Activated CD8-positive, alpha-beta memory T cell treated with anti-CD3 and anti-CD28 coated beads for 4 hours (primary cell): Measurements from ENCODE around the gene EVC.

Experiments
- DNase-seq, 2 donors: peaks; one replicate each; pipeline ENCODE4 v3.0.0-alpha.2; 2020; ENCODE audit warnings: low read depth in 2 of 2

EVC gene

DNA sequence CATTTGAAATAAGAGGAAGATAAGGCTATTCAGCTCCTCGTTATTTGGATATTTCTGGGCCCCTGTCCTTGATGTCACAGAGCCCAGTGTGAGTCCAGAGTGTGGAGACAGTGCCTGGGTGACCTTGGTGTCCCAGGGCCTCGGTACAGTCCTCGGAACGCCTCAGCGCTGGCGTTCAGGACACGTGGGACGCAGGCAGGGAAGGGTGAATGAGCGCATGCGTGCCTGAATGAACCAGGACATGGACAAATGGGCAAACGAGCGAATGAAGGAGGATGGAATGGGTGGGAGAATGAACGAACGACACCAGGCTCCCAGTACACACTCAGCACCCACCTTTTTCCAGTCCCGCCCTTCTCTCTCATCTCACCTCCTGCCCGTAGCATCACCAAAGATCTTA, 44.2 kb downstream of the EVC start:
- no peak for DNase-seq

DNA sequence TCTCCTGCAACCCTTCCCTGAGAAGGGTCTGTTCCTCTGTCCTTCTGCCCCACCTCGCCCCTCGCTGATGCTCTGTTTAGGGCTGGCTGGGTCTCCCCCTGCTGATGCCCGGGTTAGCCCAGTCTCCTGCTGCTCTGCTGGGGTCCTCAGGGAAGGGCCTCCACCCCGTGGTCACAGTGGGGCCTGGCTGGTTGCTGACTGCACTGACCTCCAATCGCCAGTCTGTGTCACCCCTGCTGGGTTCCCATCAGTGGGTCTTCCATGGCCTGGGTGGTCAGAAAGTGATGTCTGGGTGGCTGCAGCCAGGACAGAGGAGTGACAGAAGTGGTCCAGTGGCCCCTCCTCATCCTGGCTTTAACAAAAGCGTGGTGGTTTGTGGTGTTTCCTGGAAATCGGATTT, 44.7 kb downstream of the EVC start:
- no peak for DNase-seq

DNA sequence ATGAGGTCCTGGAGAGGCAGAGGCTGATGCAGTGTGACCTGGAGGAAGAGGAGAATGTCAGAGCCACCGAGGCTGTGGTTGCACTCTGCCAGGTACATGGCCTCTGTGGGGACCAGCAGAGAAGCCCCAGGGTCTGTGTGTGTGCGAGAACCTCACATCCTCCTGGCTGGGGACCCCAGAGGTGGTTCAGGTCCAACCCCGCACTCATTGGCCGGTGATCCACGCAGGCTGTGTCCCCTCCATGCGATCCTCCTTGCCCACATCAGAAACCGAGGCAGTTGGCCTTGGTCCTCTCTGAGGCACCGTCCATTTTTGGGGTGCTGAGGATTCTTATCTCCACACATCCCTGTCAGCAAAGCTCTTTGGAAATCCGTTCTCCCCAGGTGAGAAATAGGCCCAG, 45.3 kb downstream of the EVC start:
- no peak for DNase-seq

DNA sequence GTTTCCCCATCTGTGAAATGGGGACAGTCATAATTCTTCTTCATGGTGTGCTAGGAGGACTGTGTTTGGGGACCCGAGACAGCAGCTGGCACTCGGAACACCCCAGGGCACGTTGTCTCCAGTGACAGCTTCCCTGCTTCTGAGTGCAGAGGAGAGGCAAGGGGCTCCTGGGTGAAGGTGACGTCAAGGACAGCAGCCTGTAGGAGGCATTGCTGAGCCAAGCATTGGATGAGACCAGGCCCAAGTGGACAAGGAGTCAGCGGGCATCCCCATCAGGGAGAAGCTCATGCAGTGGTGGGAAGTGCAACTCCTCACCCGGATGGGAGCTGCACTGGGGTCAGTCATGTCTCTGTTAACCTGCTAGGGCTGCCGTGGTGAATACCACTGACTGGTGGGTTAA, 46.1 kb downstream of the EVC start:
- DNase-seq, result no peak

DNA sequence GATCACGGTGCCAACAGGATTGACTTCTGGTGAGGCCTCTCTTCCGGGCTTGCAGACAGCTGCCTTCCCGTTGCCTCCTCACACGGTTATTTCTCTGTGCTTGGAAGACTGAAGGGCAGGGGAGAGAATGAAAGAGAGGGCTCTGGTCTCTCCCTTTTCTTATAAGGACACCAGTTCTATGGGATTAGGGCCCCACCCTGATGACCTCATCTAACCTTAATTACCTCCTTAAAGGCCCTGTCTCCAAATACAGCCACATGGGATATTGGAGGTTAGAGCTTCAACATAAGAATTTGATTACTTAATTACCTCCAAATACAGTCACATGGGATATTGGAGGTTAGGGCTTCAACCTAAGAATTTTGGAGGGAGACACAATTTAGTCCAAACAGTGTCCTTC, 46.5 kb downstream of the EVC start:
- no peak for DNase-seq

DNA sequence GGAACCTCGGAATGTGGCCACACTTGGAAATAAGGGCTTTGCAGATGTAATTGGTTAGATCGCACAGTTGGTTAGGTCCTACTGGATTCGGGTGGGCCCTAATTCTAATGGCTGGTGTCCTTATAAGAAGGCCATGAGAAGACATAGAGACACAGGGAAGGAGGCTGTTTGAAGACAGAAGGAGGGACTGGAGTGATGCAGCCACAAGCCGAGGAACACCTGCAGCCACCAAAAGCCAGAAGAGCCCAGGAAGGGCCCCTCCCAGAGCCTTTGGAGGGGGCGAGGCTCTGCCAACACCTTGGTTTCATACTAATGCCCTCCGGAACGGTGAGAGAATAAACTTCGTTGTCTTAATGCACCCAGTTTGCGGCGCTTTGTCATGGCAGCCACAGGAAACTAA, 47.0 kb downstream of the EVC start:
- no peak for DNase-seq

DNA sequence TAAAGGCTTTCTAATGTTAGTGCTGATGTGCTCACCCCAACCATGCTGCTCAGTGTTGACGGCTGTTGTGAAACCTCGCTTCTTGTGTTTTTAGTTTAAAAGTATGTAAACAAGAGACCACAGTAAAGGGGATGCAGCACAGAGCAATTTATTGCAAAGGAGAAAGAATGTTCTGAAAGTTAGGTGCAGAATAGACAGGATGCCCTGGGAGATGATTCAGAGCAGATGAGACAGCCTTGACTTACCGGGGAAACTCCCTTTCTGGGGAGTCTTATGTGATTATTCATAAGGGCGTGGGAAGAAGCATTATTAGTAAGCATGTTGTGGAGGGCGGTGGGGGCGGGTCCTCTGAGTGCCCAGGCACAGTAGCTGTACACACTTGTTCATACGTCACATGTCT, 47.7 kb downstream of the EVC start:
- DNase-seq, result peak in 1 of 2 donors; percentile 25

DNA sequence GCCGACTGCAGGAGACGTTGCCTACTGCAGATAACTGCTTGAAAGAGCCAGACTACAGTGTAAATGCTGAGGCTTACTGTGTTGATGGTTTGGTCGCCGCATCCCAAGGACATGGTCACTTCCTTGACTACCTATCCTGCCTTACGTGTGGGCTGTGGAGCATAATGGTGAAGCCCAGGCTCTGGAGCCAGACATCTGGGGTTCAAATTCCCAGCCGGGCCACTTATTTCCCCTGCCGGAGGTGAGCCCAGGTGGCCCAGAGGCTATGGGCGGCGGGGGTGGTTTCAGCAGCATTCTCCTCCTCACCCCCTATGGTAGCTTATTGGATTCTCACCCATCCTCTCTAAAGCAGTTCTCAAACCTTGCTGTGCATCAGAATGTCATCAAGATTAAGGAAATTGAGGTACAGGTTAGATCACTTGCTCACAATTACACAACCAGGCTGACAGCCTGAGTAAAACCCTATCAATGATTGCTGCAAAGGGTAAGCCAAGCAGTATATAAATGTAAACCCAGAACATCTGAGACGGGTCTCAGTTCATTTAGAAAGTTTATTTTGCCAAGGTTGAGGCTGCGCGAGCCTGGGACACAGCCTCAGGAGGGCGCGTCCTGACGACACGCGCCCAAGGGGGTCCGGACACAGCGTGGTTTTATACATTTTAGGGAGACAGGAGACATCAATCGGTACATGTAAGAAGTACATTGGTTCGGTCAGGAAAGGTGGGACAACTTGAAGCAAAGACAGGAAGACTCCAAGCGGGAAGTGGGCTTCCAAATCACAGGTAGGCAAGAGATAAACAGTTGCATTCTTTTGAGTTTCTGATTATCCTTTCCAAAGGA, 48.5 kb downstream of the EVC start:
- no peak for DNase-seq

DNA sequence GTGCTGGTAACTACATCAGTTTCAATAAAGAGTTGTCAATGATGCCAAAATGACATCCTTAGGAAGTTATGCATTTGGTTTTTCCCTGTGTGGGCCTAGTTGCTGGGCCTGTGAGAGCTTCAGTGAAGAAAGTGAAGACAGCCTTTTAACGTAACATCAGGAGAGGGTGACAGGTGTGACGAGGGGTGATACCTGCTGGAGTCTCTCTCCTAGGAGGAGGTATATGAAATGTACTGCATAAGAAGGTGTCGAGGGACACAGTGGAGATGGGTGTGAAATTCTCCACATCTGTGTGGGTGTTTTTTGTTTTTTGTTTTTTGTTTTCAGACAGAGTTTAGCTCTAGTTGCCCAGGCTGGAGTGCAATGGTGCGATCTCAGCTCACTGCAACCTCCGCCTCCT, 49.2 kb downstream of the EVC start:
- DNase-seq, result no peak

DNA sequence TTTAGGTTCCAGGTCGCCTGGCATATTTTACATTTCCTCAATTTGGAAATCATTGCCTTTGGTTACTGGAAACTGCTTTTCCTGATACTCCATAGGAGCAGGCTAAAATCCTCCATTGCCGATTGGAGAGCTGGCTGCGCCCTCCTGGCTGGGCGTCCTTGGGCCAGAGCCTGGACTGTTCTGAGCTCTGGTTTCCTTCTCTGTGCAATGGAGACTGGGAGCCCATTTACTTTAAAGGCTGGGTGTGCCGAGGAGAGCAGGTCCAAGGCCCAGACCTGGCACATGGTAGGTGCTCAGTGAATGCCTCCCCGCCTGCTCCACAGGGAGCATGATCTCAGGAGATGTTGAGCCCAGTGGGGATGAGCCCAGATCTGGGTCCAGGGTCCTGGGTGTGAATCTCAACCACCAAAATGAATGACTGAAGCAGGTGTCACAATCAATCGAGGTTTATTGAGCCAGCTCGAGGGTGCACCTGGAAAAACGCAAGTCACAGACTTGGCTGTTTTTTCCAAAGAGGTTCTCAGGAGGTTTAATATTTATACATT, 50.0 kb downstream of the EVC start:
- no peak for DNase-seq

DNA sequence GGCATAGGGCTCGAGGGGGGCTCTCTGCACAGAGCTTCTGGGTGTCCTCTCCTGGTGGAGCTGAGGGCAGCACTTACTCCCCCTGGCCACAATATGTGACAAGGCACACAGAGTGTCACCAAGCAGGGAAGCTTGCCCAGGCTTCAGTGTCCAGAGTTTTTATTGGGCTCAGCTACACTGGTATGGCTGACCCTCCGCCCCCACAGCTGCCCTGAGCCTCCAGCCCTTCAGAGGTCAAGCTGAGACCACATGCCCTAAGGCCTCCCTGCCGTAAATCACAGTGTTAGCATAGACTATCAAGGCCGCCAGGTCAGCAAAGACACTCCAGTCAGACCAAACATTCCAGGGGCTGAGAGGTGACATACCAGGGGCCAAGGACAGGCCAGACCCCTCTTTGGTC, 59.0 kb downstream of the EVC start:
- no peak for DNase-seq

DNA sequence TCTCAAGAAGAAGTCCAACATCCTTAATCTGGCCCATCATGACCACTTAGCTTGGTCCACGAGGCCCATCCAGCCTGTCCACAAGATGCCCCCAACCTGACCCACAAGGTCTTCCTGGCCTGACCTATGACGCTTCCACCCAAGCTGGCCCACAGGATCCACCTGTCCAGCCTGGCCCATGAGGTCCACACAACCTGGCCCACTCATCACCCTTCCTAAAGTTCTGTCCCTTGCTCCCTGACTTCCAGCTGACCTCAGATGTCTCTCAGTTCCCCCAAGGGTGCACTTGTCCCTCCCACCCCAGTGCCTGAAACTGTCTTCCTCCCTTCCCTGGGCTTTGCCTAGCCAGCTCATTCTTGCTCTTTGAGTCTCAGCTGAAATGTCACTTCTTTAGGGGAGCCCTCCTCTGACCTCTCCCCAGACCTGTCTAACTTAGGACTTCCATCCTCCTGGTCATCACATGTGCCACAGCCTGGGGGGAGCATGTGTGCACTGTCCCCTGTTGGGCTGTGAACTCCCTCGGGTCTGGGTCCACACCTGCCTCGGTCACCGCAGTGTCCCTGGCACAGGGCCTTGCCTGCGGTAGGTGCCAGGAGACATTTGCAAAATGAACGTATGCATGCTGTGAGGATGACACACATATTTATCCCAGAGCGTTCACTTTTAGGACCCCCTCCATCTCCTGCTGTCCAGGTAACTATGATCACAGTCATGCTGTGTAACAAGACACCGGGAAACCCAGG, 61.7 kb downstream of the EVC start:
- DNase-seq, result no peak

DNA sequence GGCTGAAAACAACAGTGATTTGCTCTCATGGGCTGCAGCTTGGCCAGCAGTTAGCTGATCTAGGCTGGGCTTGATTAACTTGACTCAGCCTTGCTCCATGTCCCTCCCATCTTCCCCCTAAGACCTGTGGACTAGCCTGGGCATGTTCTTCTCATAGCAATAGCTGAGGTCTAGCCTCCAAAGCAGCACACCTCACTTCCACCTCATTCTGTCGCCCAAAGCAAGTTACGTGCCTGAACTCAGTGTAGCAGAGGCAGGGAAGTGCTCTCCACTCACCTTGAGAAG, 62.2 kb downstream of the EVC start:
- DNase-seq, result no peak

DNA sequence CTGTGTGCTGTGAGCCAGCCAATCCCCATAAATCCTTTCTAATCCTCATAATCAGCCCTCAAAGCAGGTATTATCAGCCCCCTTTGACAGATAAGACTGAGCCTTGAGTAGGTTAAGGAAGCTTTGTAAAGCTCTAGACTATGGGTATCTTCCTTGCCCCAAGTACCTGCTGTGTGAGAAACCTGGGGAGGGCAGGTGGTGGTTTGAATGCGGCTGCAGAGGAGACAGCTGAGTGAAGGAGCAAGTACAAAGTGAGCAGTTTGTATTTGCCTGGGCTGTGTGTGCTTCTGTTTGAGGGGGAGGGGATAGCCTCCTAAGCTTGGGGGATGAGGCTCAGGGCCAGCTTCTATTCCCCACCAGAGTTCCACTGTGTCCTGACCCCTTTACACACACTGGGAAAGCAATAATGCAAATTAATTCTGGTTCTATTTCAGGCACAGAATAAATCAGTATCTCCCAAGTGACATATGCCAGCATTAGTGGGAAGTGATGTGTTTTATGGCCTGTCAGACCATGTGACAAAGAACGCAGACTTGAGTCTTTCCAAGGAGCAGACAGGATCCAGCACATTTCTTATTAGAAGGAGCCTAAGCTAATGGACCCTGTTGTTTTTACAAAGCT, 63.5 kb downstream of the EVC start:
- DNase-seq, result no peak

DNA sequence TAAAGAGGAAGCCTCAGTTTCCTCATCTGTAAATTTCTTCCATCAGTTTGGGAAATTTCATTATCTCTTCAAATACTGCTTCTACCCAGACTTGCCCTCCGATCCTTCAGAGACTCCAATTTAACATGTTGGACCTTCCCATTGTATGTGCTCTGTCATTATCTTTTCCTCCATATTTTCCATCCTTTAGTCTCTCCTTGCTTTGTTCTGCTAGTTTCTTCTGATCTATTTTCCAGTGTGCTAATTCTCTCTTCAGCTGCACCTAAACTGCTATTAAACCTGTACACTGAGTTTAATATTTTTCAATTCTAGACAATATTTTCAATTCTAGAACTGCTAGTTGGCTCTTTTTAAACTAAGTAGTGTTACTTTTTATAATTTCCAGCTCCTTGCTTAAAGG, 65.5 kb downstream of the EVC start:
- no peak for DNase-seq

DNA sequence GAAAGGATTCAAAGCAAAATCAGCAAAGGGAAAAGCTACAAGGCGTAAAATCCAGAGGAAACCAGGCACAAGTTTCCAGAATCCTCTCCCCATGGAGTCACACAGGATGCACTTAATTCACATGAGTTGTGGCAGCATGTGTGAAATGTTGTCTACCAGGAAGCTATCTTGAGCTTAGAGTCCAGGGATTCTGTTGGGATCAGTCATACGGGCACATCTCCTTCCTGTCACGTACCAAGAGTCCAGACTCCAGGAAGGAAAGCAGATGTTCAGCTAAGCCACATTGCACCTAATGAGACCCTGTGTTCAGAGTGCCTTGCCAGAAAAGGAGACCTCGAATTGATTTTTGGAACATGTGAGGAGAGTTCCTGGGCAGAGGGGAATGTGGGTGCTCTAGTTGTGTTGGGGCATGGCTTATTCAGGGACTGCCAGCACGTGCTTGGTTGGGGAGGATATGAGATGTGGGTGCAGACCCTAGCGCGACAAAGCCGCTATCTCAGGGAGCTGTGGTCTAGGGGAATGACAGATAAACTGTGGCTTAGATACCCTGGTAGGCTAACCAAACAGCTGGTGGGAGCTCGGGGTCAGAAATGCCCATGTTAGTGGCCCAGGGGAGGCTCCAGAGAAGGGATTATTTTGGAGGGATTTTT, 70.0 kb downstream of the EVC start:
- no peak for DNase-seq

DNA sequence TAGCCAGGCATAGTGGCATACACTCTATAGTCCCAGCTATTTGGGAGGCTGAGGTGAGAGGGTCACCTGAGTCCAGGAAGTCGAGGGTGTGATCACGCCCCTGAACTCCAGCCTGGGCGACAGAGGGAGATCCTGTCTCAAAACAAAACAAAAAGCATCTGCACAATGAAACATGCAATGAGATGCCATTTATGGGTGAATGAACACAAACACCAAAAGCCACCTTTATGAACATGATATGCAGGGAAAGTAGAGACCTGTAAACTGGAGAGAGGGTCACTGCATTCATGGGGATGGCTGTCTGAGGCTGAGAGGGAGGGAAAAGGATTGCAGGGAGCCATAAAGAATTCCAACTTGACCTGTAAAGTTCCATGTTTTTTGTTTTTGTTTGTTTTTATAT, 70.7 kb downstream of the EVC start:
- DNase-seq, result no peak

DNA sequence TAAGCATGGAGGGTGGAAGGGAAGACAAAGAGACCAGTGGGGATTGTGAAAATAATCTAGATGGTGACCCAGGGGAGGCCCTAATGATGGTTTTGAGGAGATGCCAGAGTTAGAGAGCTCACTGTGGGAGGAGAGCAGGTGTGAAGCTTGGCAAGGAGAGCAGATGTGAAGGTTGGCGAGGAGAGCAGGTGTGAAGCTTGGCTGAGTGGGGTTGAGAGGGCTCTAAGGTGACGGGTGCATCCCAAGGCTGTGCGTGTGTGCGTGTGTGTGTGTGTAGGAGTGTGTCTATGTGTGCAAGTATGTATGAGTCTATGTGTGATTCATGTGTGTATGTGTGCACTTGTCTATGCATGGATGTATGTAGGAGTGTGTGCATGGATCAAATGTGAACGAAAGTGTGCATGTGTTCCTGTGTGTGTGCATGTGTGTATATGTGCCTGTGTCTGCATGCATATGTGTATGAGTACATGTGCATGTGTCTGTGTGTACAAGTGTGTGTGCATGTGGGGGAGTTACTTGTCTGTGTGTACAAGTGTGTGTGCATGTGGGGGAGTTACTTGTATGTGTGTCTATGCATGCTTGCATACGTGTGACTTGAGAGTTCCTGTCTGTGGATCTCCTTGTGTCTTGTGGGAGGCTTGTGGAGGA, 72.0 kb downstream of the EVC start:
- no peak for DNase-seq

DNA sequence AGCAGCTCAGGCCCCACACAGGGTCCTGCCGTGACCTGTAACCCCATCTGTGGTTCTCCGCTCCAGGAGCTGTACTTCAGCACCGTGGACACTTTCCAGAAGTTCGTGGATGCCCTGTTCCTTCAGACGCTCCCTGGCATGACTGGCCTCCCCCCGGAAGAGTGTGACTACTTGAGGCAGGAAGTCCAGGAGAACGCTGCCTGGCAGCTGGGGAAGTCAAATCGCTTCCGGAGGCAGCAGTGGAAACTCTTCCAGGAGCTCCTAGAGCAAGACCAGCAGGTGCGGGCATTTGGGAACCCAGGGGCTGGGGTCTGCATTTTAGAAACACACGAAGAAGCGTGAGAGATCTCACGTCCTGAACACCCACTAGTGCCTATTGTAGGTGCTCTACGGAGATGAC, 72.5 kb downstream of the EVC start:
- DNase-seq, result no peak

DNA sequence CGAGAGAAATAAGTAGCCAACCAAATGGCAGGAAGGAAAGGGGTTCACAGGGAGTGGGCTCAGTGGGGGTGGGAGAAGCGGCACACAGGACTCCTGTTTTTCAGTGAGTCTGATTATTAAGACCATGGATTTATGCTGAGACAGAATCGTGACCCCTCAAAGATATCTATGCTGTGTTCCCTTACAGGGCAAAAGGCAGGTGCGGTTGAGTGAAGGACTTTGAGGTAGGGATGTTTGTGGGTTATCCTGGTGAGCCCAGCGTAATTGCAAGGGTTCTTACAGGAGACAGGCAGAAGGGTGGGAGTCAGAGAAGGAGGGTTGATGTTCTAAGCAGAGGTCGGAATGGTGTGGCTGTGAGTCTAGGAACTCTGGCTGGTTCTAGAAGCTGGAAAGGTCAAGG, 73.0 kb downstream of the EVC start:
- DNase-seq, result no peak

DNA sequence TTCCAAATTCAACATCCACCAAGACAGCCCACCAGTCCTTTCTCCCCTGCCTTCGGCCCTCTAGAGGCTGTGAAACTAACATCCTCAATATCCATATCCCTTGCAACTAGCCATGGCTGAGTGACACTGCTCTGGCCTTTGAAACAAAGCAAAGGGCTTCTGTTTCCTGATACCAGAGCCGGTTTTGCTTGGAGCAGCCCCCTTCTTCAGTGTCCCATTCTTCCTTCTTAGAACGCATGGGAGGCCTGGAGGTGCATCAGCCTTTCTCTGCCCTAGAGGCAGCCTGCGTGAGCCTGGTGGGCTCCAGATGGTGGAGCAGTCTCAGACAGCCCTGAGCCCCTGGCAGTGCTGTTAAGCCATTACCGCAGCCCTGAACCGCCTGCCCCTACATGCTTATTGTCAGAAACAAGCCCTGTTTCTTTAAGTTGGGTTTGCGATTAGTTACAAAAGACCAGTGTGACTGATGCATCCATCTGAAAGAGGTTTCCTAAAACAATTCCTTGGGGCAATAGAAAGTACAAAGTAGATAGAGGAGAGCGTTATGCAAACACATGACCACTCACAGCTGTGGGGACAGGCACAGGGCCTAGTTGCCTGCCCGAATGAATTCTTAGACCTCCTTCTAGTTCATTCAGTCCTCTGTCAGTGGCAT, 74.1 kb downstream of the EVC start:
- DNase-seq, result no peak
